Suppressor macrophage treated with lipopolysaccharide for 1 hour (primary cell): ENCODE measurements around the gene FHL3.
"Not testable (repeated sequence)": the region's sequence is repeated elsewhere in the genome, so short reads cannot be mapped to it uniquely, and the experiment has no call there.

Experiments
- DNase-seq, 3 donors: peaks; one replicate each; pipeline ENCODE4 v3.0.0-alpha.2; 2020 to 2022

The FHL3 gene

DNA sequence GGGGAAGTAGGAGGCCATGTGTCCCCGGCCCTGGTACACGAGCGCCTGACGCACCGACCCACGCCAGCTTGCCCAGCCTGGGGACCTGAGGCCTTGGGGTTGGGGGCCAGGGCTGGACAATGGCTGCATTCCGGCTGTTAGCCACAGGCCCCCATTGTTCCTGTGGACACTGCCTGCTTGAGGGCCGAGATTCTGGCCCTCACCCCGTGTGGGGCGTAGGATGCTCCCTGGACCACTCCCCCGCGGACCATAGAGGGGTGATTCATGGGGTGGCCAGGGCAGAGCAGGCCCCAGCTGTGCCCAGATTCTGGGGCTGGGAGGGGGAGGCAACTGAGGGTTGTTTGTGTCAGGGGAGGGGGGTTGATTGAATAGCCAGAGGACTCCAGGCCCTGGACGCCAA lies 29.6 kb upstream of the FHL3 start:
- no peak for DNase-seq

DNA sequence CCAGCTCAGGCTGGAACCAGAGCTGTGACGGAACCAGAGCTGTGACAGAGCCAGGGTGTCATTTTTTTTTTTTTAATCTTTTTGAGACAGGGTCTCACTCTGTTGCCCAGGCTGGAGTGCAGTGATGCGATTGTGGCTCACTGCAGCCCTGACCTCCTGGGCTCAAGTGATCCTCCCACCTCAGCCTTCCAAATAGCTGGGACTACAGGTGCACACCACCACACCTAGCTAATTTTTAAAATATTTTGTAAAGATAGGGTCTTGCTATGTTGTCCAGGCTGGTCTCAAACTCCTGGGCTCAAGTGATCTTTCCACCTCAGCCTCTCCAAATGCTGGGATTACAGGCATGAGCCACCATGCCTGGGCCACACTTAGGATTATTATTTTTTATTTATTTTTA lies 27.7 kb upstream of the FHL3 start:
- DNase-seq: not testable (repeated sequence)

GRCh38 chr1:38031513-38031866 lies 26.2 kb upstream of the FHL3 start:
- peak; percentile 24 to 45 (median 33) for DNase-seq

GRCh38 chr1:38030596-38031512 lies 25.5 kb upstream of the FHL3 start:
- DNase-seq: no peak

DNA sequence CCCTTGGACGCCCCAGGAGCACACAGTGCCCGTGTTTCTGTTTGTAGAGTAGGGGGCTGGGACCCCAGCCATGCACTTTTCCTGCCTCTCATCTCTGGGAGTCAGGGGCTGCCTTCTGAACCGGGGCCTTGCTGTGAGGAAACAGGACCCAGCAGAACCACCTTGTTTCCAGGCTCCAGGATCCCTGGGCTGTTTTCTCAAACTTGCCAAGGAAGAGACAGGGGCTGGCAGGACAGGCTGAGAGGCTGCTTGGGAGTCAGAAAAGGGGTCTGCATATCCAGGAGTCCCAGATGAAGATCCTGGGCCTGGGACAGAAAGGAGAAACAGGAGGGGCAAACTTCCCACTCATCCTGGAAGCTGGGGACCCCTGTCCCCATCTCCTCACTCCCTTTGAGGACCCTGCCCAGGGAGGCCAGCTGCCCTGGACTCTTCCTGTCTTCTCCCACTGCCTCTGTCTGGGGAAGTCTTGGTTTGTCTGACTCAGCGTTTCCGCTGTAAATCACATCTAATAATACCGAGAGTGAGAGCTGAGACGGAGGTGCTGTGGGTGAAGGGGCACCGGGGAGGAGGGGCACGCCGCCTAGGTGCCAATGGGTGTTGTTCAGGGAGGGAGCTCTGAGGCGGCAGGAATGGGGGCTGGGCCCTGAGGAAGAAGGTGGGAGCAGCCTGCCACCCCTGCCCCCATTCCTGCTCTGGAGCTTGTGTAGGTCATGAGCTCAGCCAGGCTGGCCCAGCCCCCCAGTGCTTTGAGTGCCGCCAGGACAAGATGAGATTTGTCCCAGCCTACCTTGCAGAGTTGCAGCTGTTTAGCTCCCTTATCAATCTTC lies 24.6 kb upstream of the FHL3 start:
- peak; percentile 59 to 65 (median 63) for DNase-seq

DNA sequence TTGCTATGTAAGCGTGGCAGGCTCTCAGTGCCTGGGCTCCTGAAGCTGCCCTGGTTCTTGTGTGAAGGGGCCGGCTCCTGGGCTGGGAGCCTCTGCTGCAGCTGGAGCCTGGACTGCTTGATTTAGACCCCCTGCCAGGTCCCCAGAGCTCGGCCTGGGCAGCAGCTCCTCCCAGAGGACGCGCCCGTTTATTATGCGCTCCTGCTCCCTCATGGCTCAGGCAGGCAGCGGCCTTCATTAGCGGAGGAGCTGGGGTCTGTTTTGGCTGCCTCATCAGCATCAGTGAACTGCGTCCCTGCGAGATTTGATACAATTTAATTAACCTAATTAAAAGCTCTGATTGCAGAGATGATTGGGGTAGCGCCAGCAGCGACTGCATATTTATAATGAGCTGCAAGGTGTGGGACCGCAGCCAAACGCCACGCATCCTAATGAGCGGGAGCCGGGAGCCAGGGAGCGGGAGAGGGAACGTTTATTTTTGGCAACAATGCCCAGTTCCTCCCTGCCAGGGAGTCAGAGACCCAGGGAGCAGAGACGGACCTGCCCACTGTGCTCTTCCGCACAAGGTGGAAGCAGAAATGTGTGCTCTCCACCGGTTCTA lies 23.9 kb upstream of the FHL3 start:
- no peak for DNase-seq

- DNase-seq: no peak
Measured at GRCh38 chr1:38028671-38029070, 23.4 kb upstream of the FHL3 start.

GRCh38 chr1:38028105-38028591 lies 22.8 kb upstream of the FHL3 start:
- DNase-seq: no peak

DNA sequence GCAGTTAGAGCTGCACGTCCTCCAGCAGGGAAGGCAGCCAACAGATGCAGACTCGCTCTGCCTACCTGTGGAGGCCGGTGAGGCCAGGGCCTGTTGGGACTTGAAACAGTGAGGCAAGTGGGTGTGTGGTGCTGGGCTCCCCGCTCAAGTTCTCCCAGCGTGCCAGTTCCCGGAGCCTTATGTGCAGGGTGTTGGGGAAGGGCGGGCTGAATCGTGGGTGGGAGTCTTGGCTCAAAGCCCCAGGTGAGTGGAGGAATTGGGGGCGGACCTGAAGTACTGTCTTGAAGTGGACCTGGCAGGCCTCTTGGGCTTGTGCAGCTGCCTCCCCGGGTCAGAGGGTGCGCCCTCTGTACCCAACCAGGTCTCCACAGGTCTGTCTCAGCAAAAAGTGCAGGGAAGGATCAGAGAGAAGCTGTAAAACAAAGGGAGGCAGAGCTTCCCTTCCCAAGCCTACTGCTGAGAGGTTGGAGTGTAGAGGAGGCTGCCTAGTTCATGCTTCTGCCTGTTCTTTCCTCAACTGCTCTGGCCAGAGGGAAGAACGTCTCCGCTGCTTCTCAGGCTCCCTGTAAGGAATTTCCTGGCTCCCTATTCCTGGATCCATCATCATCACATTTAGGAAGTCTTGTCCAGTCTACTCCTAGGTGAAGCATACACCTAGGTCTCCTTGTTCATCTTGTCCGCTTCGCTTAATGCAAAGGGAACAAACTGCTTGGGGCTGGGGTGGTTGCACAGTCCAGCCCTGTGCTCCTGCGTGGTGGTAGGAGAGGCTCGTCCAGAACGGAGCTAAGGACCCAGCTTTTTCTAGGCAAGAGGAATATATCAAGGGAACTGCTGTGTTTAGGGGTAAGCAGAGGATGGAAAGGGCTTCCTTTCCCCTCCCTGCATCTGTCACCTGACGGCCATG lies 22.1 kb upstream of the FHL3 start:
- DNase-seq: no peak

DNA sequence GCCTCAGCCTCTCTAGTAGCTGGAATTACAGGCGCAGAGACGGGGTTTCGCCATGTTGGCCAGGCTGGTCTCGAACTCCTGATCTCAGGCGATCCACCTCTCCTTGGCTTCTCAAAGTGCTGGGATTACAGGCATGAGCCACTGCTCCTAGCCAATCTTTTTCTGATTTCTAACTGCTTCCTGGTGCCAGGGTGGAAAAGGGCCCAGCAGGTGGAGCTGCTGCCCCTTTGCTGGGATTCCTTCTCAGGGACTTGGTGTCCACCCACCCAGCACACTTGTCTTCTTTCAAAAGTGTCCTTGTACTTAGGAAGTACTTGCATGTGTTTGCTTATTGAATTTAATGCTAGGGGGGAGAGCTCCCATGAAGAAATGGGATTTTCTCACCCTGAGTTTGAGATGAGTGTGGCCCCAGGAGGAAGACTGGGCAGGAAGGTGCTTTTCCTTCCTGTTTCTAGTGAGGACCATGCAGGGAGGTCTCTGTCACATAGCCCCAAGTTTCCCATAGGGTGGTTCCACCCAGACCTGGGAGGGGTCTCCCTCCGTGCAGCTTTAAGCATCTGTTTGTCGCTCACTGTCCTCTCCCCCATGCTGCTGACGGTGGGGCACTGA lies 21.4 kb upstream of the FHL3 start:
- DNase-seq: peak; percentile 65 to 72 (median 66)

- DNase-seq: no peak
Measured at GRCh38 chr1:38025664-38026063, 20.4 kb upstream of the FHL3 start.

GRCh38 chr1:38025233-38025632 lies 19.9 kb upstream of the FHL3 start:
- no peak for DNase-seq

DNA sequence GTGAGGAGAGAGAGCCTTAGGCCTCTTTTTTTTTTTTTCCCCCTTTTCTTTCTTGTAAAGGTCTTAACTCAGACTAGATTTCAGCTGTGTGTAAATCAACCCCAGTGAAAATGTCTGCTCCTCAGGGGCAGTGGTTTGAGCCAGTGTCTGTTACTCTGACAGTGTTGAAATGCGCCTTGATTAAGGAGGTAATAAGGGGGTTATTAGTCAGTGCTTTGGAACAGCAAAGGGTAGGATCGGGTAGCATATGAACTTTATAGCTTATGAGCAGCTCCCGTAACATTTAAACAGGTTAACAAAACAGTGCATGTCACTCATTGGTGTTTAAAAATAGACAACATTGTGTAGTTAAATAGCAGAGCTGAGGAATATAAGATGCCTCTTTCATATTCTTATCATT lies 17.5 kb upstream of the FHL3 start:
- no peak for DNase-seq

DNA sequence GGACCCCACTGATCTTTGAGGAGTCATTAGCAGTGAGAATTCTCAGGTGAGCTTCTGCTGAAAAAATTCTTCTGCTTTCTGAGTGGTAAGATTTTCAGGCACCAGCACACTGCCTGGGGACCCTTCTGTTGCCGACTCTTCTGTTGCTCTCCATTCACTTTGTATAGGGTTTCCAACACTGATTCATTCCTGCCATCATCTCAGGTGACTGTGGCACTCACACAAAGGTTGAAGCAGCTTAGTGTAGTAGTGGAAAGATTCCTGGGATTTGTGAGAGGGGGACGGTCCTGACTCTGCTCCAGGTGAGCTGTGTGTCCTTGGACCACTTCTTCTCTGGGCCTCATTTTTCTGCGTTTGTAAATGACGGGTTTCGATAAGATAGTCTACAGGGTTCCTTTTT lies 16.7 kb upstream of the FHL3 start:
- DNase-seq: no peak

- no peak for DNase-seq
Measured at GRCh38 chr1:38020396-38020795, 15.1 kb upstream of the FHL3 start.

DNA sequence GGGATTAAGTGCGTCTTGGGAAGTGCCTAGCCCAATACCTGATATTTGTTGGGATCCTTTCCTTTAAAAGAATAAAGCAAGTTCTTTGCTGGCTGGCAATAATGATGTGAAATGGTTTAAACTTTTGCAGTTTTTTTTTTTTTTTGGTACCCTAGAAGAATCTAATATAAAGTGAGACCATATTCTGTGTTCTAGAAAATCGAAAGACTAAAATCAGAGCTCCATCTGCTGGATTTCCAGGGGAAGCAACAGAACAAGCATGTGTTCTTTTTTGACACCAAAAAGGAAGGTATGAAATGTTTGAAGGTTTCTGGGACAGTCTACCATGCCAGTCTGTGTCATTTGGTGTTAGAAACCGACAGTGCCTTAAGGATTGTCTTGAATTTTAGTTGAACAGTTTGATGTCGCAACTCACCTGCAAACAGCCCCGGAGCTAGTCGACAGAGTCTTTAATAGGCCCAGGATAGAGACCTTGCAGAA lies 13.6 kb upstream of the FHL3 start:
- peak; percentile 56 to 68 (median 62) for DNase-seq

GRCh38 chr1:38015978-38016725 lies 10.8 kb upstream of the FHL3 start:
- no peak for DNase-seq

DNA sequence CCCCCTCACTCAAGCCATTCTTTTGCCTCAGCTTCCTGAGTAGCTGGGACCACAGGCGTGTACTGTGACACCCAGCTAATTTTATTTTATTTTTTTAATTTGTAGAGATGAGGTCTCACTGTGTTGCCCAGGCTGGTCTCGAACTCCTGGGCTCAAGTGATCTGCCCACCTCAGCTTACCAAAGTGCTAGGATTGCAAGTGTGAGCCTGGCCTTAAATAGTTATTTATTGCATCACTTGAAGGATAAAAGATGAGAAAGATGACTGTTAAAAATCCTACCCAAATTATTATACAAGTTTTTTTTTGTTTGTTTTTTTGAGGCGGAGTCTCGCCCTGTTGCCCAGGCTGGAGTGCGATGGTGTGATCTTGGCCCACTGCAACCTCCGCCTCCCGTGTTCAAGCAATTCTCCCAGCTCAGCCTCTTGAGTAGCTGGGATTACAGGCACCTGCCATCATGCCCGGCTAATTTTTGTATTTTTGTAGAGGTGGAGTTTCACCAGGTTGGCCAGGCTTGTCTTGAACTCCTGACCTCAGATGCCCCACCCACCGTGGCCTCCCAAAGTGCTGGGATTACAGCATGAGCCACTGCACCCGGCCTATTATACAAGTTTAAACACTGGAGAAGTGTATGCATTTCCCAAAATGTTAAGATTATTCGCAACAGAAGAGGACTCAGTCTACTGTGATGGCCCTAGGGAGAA lies 9.6 kb upstream of the FHL3 start:
- DNase-seq: no peak

GRCh38 chr1:38014171-38014570 lies 8.9 kb upstream of the FHL3 start:
- no peak for DNase-seq

GRCh38 chr1:38013227-38013622 lies 7.9 kb upstream of the FHL3 start:
- no peak for DNase-seq
